ENCODE data around the gene SYT13. TPM values are rescaled to one million over a fixed set of nuclear protein-coding genes. Genes with fewer than 3 reads are reported as not detected.

SYT13 gene
- total RNA-seq, 1 donor from 2014 or later, result not detected

DNA sequence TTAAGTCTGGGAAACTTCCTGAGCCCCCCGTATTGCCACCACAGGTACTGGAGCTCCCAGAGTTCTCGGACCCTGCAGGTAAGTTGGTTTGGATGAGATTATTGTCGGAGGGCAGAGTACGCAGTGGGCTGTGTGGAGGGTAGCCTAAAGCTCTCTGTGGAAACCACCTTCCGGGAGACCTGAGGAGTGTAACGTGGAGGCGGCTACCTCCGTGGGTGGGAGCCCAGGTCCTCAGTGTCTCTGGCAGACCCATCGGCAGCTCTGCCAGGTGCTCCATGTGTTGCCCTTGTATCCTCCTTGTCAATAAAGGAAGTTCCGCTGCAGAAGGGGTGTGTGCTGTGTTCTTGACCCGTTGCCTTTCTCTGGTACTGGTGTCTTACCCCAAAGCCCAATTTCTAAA lies 61.4 kb downstream of the SYT13 start:
- Histone ChIP-seq H3K27me3 (no peaks in the 10 kb centered on the region), H3K36me3 (peaks cover 45 to 46% of the 10 kb centered on the region in 2 donors), H3K4me1 (no peaks in the 10 kb centered on the region), H3K9me3 (no peaks in the 10 kb centered on the region), H3K4me3 (no peak overlapping the region), H3K27ac (no peak overlapping the region)
- intact Hi-C loops (cut with DNase I), result no loop called here
- no peak for TF ChIP-seq CTCF (IDR thresholded peaks at IDR 0.05)
- no peak for DNase-seq (ENCODE audit: low spot score in 2 of 2)

GRCh38 chr11:45223496-45223895 lies 62.6 kb downstream of the SYT13 start:
- H3K4me1 ChIP-seq, result no peaks in the 10 kb centered on the region
- TF ChIP-seq CTCF (IDR thresholded peaks at IDR 0.05), result no peak
- intact Hi-C loops (cut with DNase I), result no loop called here
- no peaks in the 10 kb centered on the region for H3K9me3 ChIP-seq
- H3K27ac ChIP-seq, result no peak overlapping the region
- no peak overlapping the region for H3K4me3 ChIP-seq
- DNase-seq (ENCODE audit: low spot score in 2 of 2), result no peak
- no peaks in the 10 kb centered on the region for H3K27me3 ChIP-seq
- peaks cover 48 to 49% of the 10 kb centered on the region in 2 donors for H3K36me3 ChIP-seq

DNA sequence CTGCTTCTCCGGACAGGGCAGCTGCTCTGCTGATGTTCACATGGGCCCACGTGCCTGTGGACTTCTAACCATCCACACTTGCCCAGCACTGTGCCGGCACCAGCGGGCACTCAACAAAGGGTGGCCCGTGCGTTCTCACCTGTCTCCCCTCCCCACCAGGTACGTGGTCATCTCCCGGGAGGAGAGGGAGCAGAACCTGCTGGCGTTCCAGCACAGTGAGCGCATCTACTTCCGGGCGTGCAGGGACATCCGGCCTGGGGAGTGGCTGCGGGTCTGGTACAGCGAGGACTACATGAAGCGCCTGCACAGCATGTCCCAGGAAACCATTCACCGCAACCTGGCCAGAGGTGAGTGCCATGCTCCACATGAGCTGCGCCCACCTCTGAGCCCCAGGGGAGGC lies 66.7 kb downstream of the SYT13 start:
- no peaks in the 10 kb centered on the region for H3K27me3 ChIP-seq
- DNase-seq (ENCODE audit: low spot score in 2 of 2), result no peak
- no peaks in the 10 kb centered on the region for H3K9me3 ChIP-seq
- H3K36me3 ChIP-seq, result peaks cover 19 to 21% of the 10 kb centered on the region in 2 donors
- TF ChIP-seq CTCF (IDR thresholded peaks at IDR 0.05), result no peak
- no peak overlapping the region for H3K27ac ChIP-seq
- peaks cover 2 to 14% of the 10 kb centered on the region in 2 donors for H3K4me1 ChIP-seq
- no peak overlapping the region for H3K4me3 ChIP-seq
- intact Hi-C loops (cut with DNase I), result no loop called here

GRCh38 chr11:45218705-45219104 lies 67.4 kb downstream of the SYT13 start:
- Histone ChIP-seq H3K4me1 (peaks cover 2 to 14% of the 10 kb centered on the region in 2 donors), H3K27me3 (no peaks in the 10 kb centered on the region), H3K9me3 (no peaks in the 10 kb centered on the region), H3K27ac (no peak overlapping the region), H3K4me3 (no peak overlapping the region), H3K36me3 (peaks cover 18 to 21% of the 10 kb centered on the region in 2 donors)
- DNase-seq (ENCODE audit: low spot score in 2 of 2), result no peak
- TF ChIP-seq CTCF (IDR thresholded peaks at IDR 0.05), result no peak
- intact Hi-C loops (cut with DNase I), result no loop called here

DNA sequence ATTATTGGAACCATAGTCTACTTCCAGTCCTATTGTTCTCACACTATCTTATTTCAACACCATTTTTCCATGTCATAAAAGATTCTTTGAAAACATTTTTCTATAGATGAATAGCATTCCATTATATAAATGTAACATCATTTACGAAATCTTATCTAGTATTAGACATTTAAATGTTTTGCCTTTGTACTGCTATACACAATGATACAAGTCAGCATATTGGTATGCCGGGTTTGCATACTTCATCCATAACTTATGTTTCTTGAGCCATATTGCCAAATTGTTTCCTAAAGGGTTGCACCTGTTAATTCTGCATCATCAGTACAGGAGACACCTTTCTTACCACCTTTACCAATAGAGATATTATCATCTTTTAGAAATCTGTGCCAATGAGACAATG lies 68.2 kb downstream of the SYT13 start:
- Histone ChIP-seq H3K27ac (no peak overlapping the region), H3K27me3 (no peaks in the 10 kb centered on the region), H3K36me3 (peaks cover 23 to 26% of the 10 kb centered on the region in 2 donors), H3K4me3 (no peak overlapping the region), H3K4me1 (peaks cover 2 to 14% of the 10 kb centered on the region in 2 donors), H3K9me3 (no peaks in the 10 kb centered on the region)
- no peak for DNase-seq (ENCODE audit: low spot score in 2 of 2)
- no peak for TF ChIP-seq CTCF (IDR thresholded peaks at IDR 0.05)
- intact Hi-C loops (cut with DNase I), result no loop called here

GRCh38 chr11:45216901-45217300 lies 69.2 kb downstream of the SYT13 start:
- no peaks in the 10 kb centered on the region for H3K27me3 ChIP-seq
- H3K9me3 ChIP-seq, result no peaks in the 10 kb centered on the region
- H3K4me1 ChIP-seq, result peaks cover 2 to 14% of the 10 kb centered on the region in 2 donors
- H3K4me3 ChIP-seq, result no peak overlapping the region
- intact Hi-C loops (cut with DNase I), result no loop called here
- no peak for TF ChIP-seq CTCF (IDR thresholded peaks at IDR 0.05)
- H3K27ac ChIP-seq, result peak overlapping the region; percentile 60 to 64
- no peak for DNase-seq (ENCODE audit: low spot score in 2 of 2)
- peaks cover 25 to 33% of the 10 kb centered on the region in 2 donors for H3K36me3 ChIP-seq
